ENCODE measurements around the gene CRADD. TPM values are rescaled to one million over a fixed set of nuclear protein-coding genes. Genes with fewer than 3 reads are reported as not detected.
"Not testable (repeated sequence)": the region's sequence is repeated elsewhere in the genome, so short reads cannot be mapped to it uniquely, and the experiment has no call there.

CRADD gene
- total RNA-seq, 1 donor from 2014 or later, result 10.7 TPM

GRCh38 chr12:93777254-93777653 is 100.1 kb downstream of the CRADD start:
- Mint-ChIP-seq H3K9me3 (peaks cover 15% of the 10 kb centered on the region), H3K27ac (no peak overlapping the region), H3K36me3 (ENCODE audit: low read depth) (peaks cover 13% of the 10 kb centered on the region), H3K4me1 (ENCODE audit: low read depth) (peaks cover 33% of the 10 kb centered on the region), H3K4me3 (ENCODE audit: low read depth) (no peak overlapping the region), H3K27me3 (ENCODE audit: low read depth) (no peaks in the 10 kb centered on the region)
- intact Hi-C loops (cut with micrococcal nuclease), result no loop called here
- DNase-seq (ENCODE audit: low spot score), result no peak

- DNase-seq (ENCODE audit: low spot score), result no peak
- H3K4me1 Mint-ChIP-seq (ENCODE audit: low read depth), result peaks cover 27% of the 10 kb centered on the region
- intact Hi-C loops (cut with micrococcal nuclease), result no loop called here
- H3K27ac Mint-ChIP-seq, result no peak overlapping the region
- no peaks in the 10 kb centered on the region for H3K27me3 Mint-ChIP-seq (ENCODE audit: low read depth)
- H3K4me3 Mint-ChIP-seq (ENCODE audit: low read depth), result no peak overlapping the region
- peaks cover 9% of the 10 kb centered on the region for H3K36me3 Mint-ChIP-seq (ENCODE audit: low read depth)
- peaks cover 8% of the 10 kb centered on the region for H3K9me3 Mint-ChIP-seq
Measured at GRCh38 chr12:93778306-93778705, 101.1 kb downstream of the CRADD start.

- peaks cover 6% of the 10 kb centered on the region for H3K36me3 Mint-ChIP-seq (ENCODE audit: low read depth)
- no peaks in the 10 kb centered on the region for H3K27me3 Mint-ChIP-seq (ENCODE audit: low read depth)
- H3K27ac Mint-ChIP-seq, result no peak overlapping the region
- no peak overlapping the region for H3K4me3 Mint-ChIP-seq (ENCODE audit: low read depth)
- DNase-seq (ENCODE audit: low spot score), result no peak
- intact Hi-C loops (cut with micrococcal nuclease), result no loop called here
- peaks cover 5% of the 10 kb centered on the region for H3K9me3 Mint-ChIP-seq
- peaks cover 26% of the 10 kb centered on the region for H3K4me1 Mint-ChIP-seq (ENCODE audit: low read depth)
Measured at GRCh38 chr12:93778766-93779165, 101.6 kb downstream of the CRADD start.

GRCh38 chr12:93780101-93780641 is 103.0 kb downstream of the CRADD start:
- H3K36me3 Mint-ChIP-seq (ENCODE audit: low read depth), result peaks cover 6% of the 10 kb centered on the region
- peaks cover 40% of the 10 kb centered on the region for H3K4me1 Mint-ChIP-seq (ENCODE audit: low read depth)

GRCh38 chr12:93780886-93781285 is 103.7 kb downstream of the CRADD start:
- peaks cover 13% of the 10 kb centered on the region for H3K36me3 Mint-ChIP-seq (ENCODE audit: low read depth)
- H3K4me1 Mint-ChIP-seq (ENCODE audit: low read depth), result peaks cover 47% of the 10 kb centered on the region
- H3K9me3 Mint-ChIP-seq; DNase-seq (ENCODE audit: low spot score); H3K27ac Mint-ChIP-seq; H3K27me3 Mint-ChIP-seq (ENCODE audit: low read depth); H3K4me3 Mint-ChIP-seq (ENCODE audit: low read depth): not testable (repeated sequence)
- intact Hi-C loops (cut with micrococcal nuclease), result loop anchor here (5.0 to 10.0 kb wide), 4 partner anchors 201 to 854 kb away; partner anchors contain the start of gene EEA1

More at GRCh38 chr12:93780101-93780641, 103.0 kb downstream of the CRADD start:
- intact Hi-C loops (cut with micrococcal nuclease), result loop anchor here (5.0 to 10.0 kb wide), 4 partner anchors 202 to 853 kb away; partner anchors contain the start of gene EEA1
- DNase-seq (ENCODE audit: low spot score), result no peak
- no peak overlapping the region for H3K27ac Mint-ChIP-seq
- H3K4me3 Mint-ChIP-seq (ENCODE audit: low read depth), result no peak overlapping the region
- H3K27me3 Mint-ChIP-seq (ENCODE audit: low read depth), result no peaks in the 10 kb centered on the region
- peaks cover 5% of the 10 kb centered on the region for H3K9me3 Mint-ChIP-seq

GRCh38 chr12:93781961-93782360 is 104.8 kb downstream of the CRADD start:
- H3K4me1 Mint-ChIP-seq (ENCODE audit: low read depth), result peaks cover 53% of the 10 kb centered on the region
- intact Hi-C loops (cut with micrococcal nuclease), result loop anchor here (5.0 to 10.0 kb wide), 4 partner anchors 200 to 855 kb away; partner anchors contain the start of gene EEA1

GRCh38 chr12:93782853-93783252 is 105.7 kb downstream of the CRADD start:
- peaks cover 11% of the 10 kb centered on the region for H3K9me3 Mint-ChIP-seq
- intact Hi-C loops (cut with micrococcal nuclease), result loop anchor here (5.0 to 10.0 kb wide), 4 partner anchors 199 to 856 kb away; partner anchors contain the start of gene EEA1
- peaks cover 52% of the 10 kb centered on the region for H3K4me1 Mint-ChIP-seq (ENCODE audit: low read depth)

More at GRCh38 chr12:93781961-93782360, 104.8 kb downstream of the CRADD start:
- not testable (repeated sequence) for H3K27ac Mint-ChIP-seq; H3K27me3 Mint-ChIP-seq (ENCODE audit: low read depth); H3K9me3 Mint-ChIP-seq; H3K4me3 Mint-ChIP-seq (ENCODE audit: low read depth); DNase-seq (ENCODE audit: low spot score)
- peaks cover 17% of the 10 kb centered on the region for H3K36me3 Mint-ChIP-seq (ENCODE audit: low read depth)

GRCh38 chr12:93783832-93784231 is 106.7 kb downstream of the CRADD start:
- H3K27ac Mint-ChIP-seq, result peak overlapping the region; percentile 81
- H3K36me3 Mint-ChIP-seq (ENCODE audit: low read depth), result peaks cover 31% of the 10 kb centered on the region
- peak; percentile 18 for DNase-seq (ENCODE audit: low spot score)
- no peaks in the 10 kb centered on the region for H3K27me3 Mint-ChIP-seq (ENCODE audit: low read depth)
- intact Hi-C loops (cut with micrococcal nuclease), result loop anchor here (2.0 to 10.0 kb wide), 8 partner anchors 17 to 857 kb away; partner anchors contain the start of genes CRADD and EEA1
- H3K4me1 Mint-ChIP-seq (ENCODE audit: low read depth), result peaks cover 50% of the 10 kb centered on the region
- peak overlapping the region; percentile 13 for H3K4me3 Mint-ChIP-seq (ENCODE audit: low read depth)
- peaks cover 15% of the 10 kb centered on the region for H3K9me3 Mint-ChIP-seq

More at GRCh38 chr12:93782853-93783252, 105.7 kb downstream of the CRADD start:
- H3K36me3 Mint-ChIP-seq (ENCODE audit: low read depth), result peaks cover 24% of the 10 kb centered on the region
- H3K27me3 Mint-ChIP-seq (ENCODE audit: low read depth), result no peaks in the 10 kb centered on the region
- H3K4me3 Mint-ChIP-seq (ENCODE audit: low read depth), result no peak overlapping the region
- H3K27ac Mint-ChIP-seq, result no peak overlapping the region
- no peak for DNase-seq (ENCODE audit: low spot score)

GRCh38 chr12:93784339-93785086 is 107.3 kb downstream of the CRADD start:
- H3K27ac Mint-ChIP-seq, result peak overlapping the region; percentile 81
- peaks cover 15% of the 10 kb centered on the region for H3K9me3 Mint-ChIP-seq
- peak; percentile 26 for DNase-seq (ENCODE audit: low spot score)
- peak overlapping the region; percentile 23 for H3K4me3 Mint-ChIP-seq (ENCODE audit: low read depth)
- H3K4me1 Mint-ChIP-seq (ENCODE audit: low read depth), result peaks cover 52% of the 10 kb centered on the region
- no peaks in the 10 kb centered on the region for H3K27me3 Mint-ChIP-seq (ENCODE audit: low read depth)
- intact Hi-C loops (cut with micrococcal nuclease), result loop anchor here (1.0 to 10.0 kb wide), 12 partner anchors 18 to 857 kb away; partner anchors contain the start of genes CRADD and EEA1
- H3K36me3 Mint-ChIP-seq (ENCODE audit: low read depth), result peaks cover 31% of the 10 kb centered on the region

GRCh38 chr12:93785249-93786010 is 108.3 kb downstream of the CRADD start:
- Mint-ChIP-seq H3K27ac (peak overlapping the region; percentile 92), H3K9me3 (peaks cover 15% of the 10 kb centered on the region), H3K4me1 (ENCODE audit: low read depth) (peaks cover 55% of the 10 kb centered on the region), H3K4me3 (ENCODE audit: low read depth) (peak overlapping the region; percentile 50), H3K27me3 (ENCODE audit: low read depth) (no peaks in the 10 kb centered on the region), H3K36me3 (ENCODE audit: low read depth) (peaks cover 31% of the 10 kb centered on the region)
- intact Hi-C loops (cut with micrococcal nuclease), result loop anchor here (1.0 to 10.0 kb wide), 9 partner anchors 19 to 855 kb away; partner anchors contain the start of gene CRADD
- peak; percentile 37 for DNase-seq (ENCODE audit: low spot score)

GRCh38 chr12:93786656-93787397 is 109.7 kb downstream of the CRADD start:
- Mint-ChIP-seq H3K27me3 (ENCODE audit: low read depth) (no peaks in the 10 kb centered on the region), H3K36me3 (ENCODE audit: low read depth) (peaks cover 31% of the 10 kb centered on the region), H3K4me1 (ENCODE audit: low read depth) (peaks cover 52% of the 10 kb centered on the region), H3K4me3 (ENCODE audit: low read depth) (no peak overlapping the region), H3K27ac (no peak overlapping the region), H3K9me3 (peaks cover 10% of the 10 kb centered on the region)
- DNase-seq (ENCODE audit: low spot score), result no peak
- intact Hi-C loops (cut with micrococcal nuclease), result loop anchor here (10.0 kb wide), 1 partner anchor 352 kb away; no protein-coding TSS in a partner anchor

GRCh38 chr12:93788853-93789252 is 111.7 kb downstream of the CRADD start:
- Mint-ChIP-seq H3K9me3 (peaks cover 10% of the 10 kb centered on the region), H3K27ac (peak overlapping the region; percentile 15), H3K27me3 (ENCODE audit: low read depth) (no peaks in the 10 kb centered on the region), H3K4me1 (ENCODE audit: low read depth) (peaks cover 50% of the 10 kb centered on the region), H3K36me3 (ENCODE audit: low read depth) (peaks cover 31% of the 10 kb centered on the region), H3K4me3 (ENCODE audit: low read depth) (no peak overlapping the region)
- intact Hi-C loops (cut with micrococcal nuclease), result loop anchor here (10.0 kb wide), 1 partner anchor 354 kb away; no protein-coding TSS in a partner anchor
- DNase-seq (ENCODE audit: low spot score), result no peak
